A549 (cell line): Measurements from ENCODE around the gene SORCS2. TPM values are rescaled to one million over a fixed set of nuclear protein-coding genes. Genes with fewer than 3 reads are reported as not detected.

Experiments
- ATAC-seq, 2 experiments: fragments of 200-7000 bp in 1 of 2; fragments of >200 bp in 1 of 2; cut with Nextera tagmentation in 1 of 2; cut with Tn5 transposase in 1 of 2; 3 replicates each; pipeline versions ENCODE4 v1.8.0 to v1.9.1; 2018 to 2020; ENCODE audit warnings: mild to moderate bottlenecking in 1 of 2, moderate library complexity in 1 of 2
- CTCF ChIA-PET: fragments of 300-600 bp; sonication (Branson Sonifier 250); formaldehyde crosslinking; extraction: SDS; loops from one replicate; lab custom pipeline; 2021; ENCODE audit warnings: antibody characterized with exemption, inconsistent platforms; lab: Yijun Ruan, JAX
- POLR2A ChIA-PET: fragments of 350-600 bp; formaldehyde crosslinking; extraction: SDS; loops from one replicate; lab custom pipeline; 2021; ENCODE audit warnings: antibody characterized with exemption, inconsistent platforms; lab: Yijun Ruan, JAX
- DNase-seq, 2 experiments: peaks; one replicate each; pipeline versions ENCODE4 v3.0.0 to v3.0.0-alpha.2; 2011 to 2016; ENCODE audit warnings: low read depth in 1 of 2, low spot score in 1 of 2
- FAIRE-seq: peaks from 2 replicates; lab custom pipeline; 2011; peaks lifted over from hg19 to GRCh38; lab: Jason Lieb, UNC
- H3K27ac ChIP-seq, 2 experiments: fragments of >200 bp; sonication (Bioruptor Twin); formaldehyde crosslinking; 3 replicates each; pipeline ENCODE4 v1.5.1; 2016 to 2017
- H3K4me1 ChIP-seq: fragments of >200 bp; sonication (Bioruptor Twin); formaldehyde crosslinking; 3 replicates; pipeline ENCODE4 v1.6.1; 2016
- H3K4me2 ChIP-seq: fragments of >200 bp; sonication (Bioruptor Twin); formaldehyde crosslinking; 3 replicates; pipeline ENCODE4 v1.6.1; 2016
- H3K4me3 ChIP-seq: fragments of >200 bp; sonication (Bioruptor Twin); formaldehyde crosslinking; 3 replicates; pipeline ENCODE4 v1.5.1; 2016
- H3K9me3 ChIP-seq: fragments of >200 bp; sonication (Bioruptor Twin); formaldehyde crosslinking; 3 replicates; pipeline ENCODE4 v1.6.1; 2016
- BCL3 ChIP-seq: fragments of >200 bp; sonication (Bioruptor Twin); formaldehyde crosslinking; IDR thresholded peaks from 3 replicates; pipeline ENCODE4 v1.6.1; 2016
- CHD2 ChIP-seq: fragments of 150-350 bp; IDR thresholded peaks from 2 replicates; pipeline ENCODE4 v1.6.1; 2014; ENCODE audit warnings: low read length; ENCODE audit not compliant: partially characterized antibody
- HES2 ChIP-seq: fragments of >200 bp; sonication (Bioruptor Twin); formaldehyde crosslinking; IDR thresholded peaks from 2 replicates; pipeline ENCODE4 v1.6.1; 2016
- HMGXB4 ChIP-seq: fragments of 250-450 bp; sonication (Bioruptor Pico); IDR thresholded peaks from 2 replicates; pipeline ENCODE4 v1.5.0; 2021; ENCODE audit warnings: mild to moderate bottlenecking, moderate library complexity, borderline replicate concordance
- JUN ChIP-seq, 2 experiments: fragments of >200 bp; sonication (Bioruptor Twin); formaldehyde crosslinking; IDR thresholded peaks; 2 replicates in 1 of 2; 3 replicates in 1 of 2; pipeline ENCODE4 v1.6.1; 2016 to 2017
- KDM5A ChIP-seq: fragments of 200-600 bp; sonication (generic); IDR thresholded peaks from 2 replicates; pipeline ENCODE4 v1.6.1; 2016; ENCODE audit warnings: antibody characterized with exemption, mild to moderate bottlenecking
- MAZ ChIP-seq: fragments of 150-350 bp; IDR thresholded peaks from 2 replicates; pipeline ENCODE4 v1.6.1; 2014; ENCODE audit warnings: antibody characterized with exemption, low read depth, low read length, borderline replicate concordance
- NPAS2 ChIP-seq: fragments of 250-450 bp; sonication (Bioruptor Pico); IDR thresholded peaks from 2 replicates; pipeline ENCODE4 v1.8.0; 2022; ENCODE audit warnings: mild to moderate bottlenecking, moderate library complexity, borderline replicate concordance
- RAD21 ChIP-seq, 2 experiments: fragments of >200 bp in 1 of 2; sonication (Bioruptor Twin) in 1 of 2; formaldehyde crosslinking in 1 of 2; IDR thresholded peaks in 1 of 2; conservative IDR thresholded peaks in 1 of 2; 2 replicates in 1 of 2; 3 replicates in 1 of 2; pipeline ENCODE4 v1.6.1; 2012 to 2018; ENCODE audit warnings: inconsistent platforms in 1 of 2
- SMC3 ChIP-seq: fragments of >200 bp; sonication (Bioruptor Twin); formaldehyde crosslinking; IDR thresholded peaks from 3 replicates; pipeline ENCODE4 v1.6.1; 2018; ENCODE audit warnings: inconsistent platforms
- SREBF2 ChIP-seq: fragments of 450-650 bp; IDR thresholded peaks from 2 replicates; pipeline ENCODE4 v1.6.1; 2014; ENCODE audit warnings: mild to moderate bottlenecking, moderate library complexity
- USF2 ChIP-seq: fragments of 450-650 bp; IDR thresholded peaks from 2 replicates; pipeline ENCODE4 v1.6.1; 2014; ENCODE audit warnings: antibody characterized with exemption
- ZC3H11A ChIP-seq: fragments of 450-650 bp; IDR thresholded peaks from 2 replicates; pipeline ENCODE4 v1.6.1; 2014; ENCODE audit warnings: antibody characterized with exemption, mild to moderate bottlenecking
- WGBS: methylation state at CpG from one replicate; pipeline ENCODE4 v1.1.6; 2017; ENCODE audit errors: missing lambda C conversion rate; 5-methylcytosine and 5-hydroxymethylcytosine counted together
- polyA plus RNA-seq, 4 experiments: library from polyadenylated mRNA; depleted of rRNA in 3 of 4; stranded (reverse); fragments of >200 nt; fragmentation: RNase III in 1 of 4; extraction: RNeasy Plus Mini Kit Qiagen cat#74134 plus additional on column Dnase treatment in 1 of 4; gene quantifications; 2 replicates in 3 of 4; 3 replicates in 1 of 4; pipeline ENCODE4 v1.2.3, GENCODE V29; 2011 to 2017

The SORCS2 gene
- polyA plus RNA-seq, 2 of the 4 experiments (the other 2 are of a cell fraction): 1.4 to 4.6 TPM

- Histone ChIP-seq H3K4me3 (no peak overlapping the region), H3K27ac (no peak overlapping the region), H3K4me1 (no peaks in the 10 kb centered on the region), H3K4me2 (no peak overlapping the region), H3K9me3 (no peaks in the 10 kb centered on the region)
- DNase-seq: no peak
- TF ChIP-seq SREBF2 (no peak), JUN (IDR thresholded peaks at IDR 0.05) (no peak)
- no peak for FAIRE-seq
- CTCF ChIA-PET: interaction anchor here (0.9 to 2.9 kb wide), 6 partner anchors 10 to 216 kb away, joined by 3 to 13 read pairs (median 4); no protein-coding TSS in a partner anchor
- WGBS: 81% methylated on average over 24 of the region's 26 CpGs
- POLR2A ChIA-PET: no interaction called here
- ATAC-seq: no peak; a peak in 1 of 6 replicates
Observed at GRCh38 chr4:7771541-7772507, 579.5 kb downstream of the SORCS2 start.

GRCh38 chr4:7772711-7773385, 580.5 kb downstream of the SORCS2 start:
- Histone ChIP-seq H3K27ac (no peak overlapping the region), H3K4me2 (no peak overlapping the region), H3K9me3 (no peaks in the 10 kb centered on the region), H3K4me3 (no peak overlapping the region), H3K4me1 (no peaks in the 10 kb centered on the region)
- ChIA-PET CTCF (interaction anchor here (0.9 to 2.9 kb wide), 6 partner anchors 11 to 215 kb away, joined by 3 to 13 read pairs (median 4); no protein-coding TSS in a partner anchor), POLR2A (no interaction called here)
- FAIRE-seq: no peak
- no peak for DNase-seq
- no peak; a peak in 1 of 6 replicates for ATAC-seq
- WGBS: 88% methylated on average over 31 of the region's 31 CpGs
- TF ChIP-seq HES2: no peak
- no peak for TF ChIP-seq RAD21 (conservative IDR thresholded peaks at IDR 0.05 in 1 of 2, IDR thresholded peaks at IDR 0.05 in 1 of 2)
- TF ChIP-seq NPAS2 (CRISPR knock-in tag): no peak
- TF ChIP-seq BCL3: no peak
- no peak for TF ChIP-seq JUN (IDR thresholded peaks at IDR 0.05)
- TF ChIP-seq SMC3: no peak
- TF ChIP-seq USF2: no peak
- no peak for TF ChIP-seq KDM5A
- no peak for TF ChIP-seq HMGXB4
- no peak for TF ChIP-seq MAZ
- no peak for TF ChIP-seq ZC3H11A

- 92% methylated on average over 18 of the region's 24 CpGs for WGBS
- Histone ChIP-seq H3K4me3 (no peak overlapping the region), H3K4me2 (no peak overlapping the region), H3K9me3 (no peaks in the 10 kb centered on the region), H3K4me1 (no peaks in the 10 kb centered on the region), H3K27ac (no peak overlapping the region)
- DNase-seq (no peak), ATAC-seq (no peak), FAIRE-seq (no peak)
- CTCF ChIA-PET: interaction anchor here (0.6 to 2.9 kb wide), 5 partner anchors 11 to 214 kb away, joined by 3 to 13 read pairs (median 3); no protein-coding TSS in a partner anchor
- TF ChIP-seq CHD2 (no peak), ZC3H11A (no peak)
- POLR2A ChIA-PET: no interaction called here
Observed at GRCh38 chr4:7773401-7774180, 581.3 kb downstream of the SORCS2 start.
